ENCODE results near the gene IQCF5.

IQCF5 gene

GRCh38 chr3:51830345-51830744 lies 45.1 kb downstream of the IQCF5 start:
- no peak for FAIRE-seq
- TF ChIP-seq POLR2A (IDR thresholded peaks at IDR 0.05; ENCODE audit: low read depth, low read length), result no peak
- no peak for DNase-seq (ENCODE audit: insufficient read length, low spot score)

- TF ChIP-seq POLR2A (IDR thresholded peaks at IDR 0.05; ENCODE audit: low read depth, low read length), result no peak
- DNase-seq (ENCODE audit: insufficient read length, low spot score) (no peak), FAIRE-seq (no peak)
Observed at GRCh38 chr3:51828297-51828696, 47.1 kb downstream of the IQCF5 start.

Data from H54 (cell line).